AG09309 (cell line): ENCODE measurements around the gene CHIA.

Experiments used
- DNase-seq: peaks from one replicate; pipeline ENCODE4 v3.0.0-alpha.2; 2010; ENCODE audit warnings: low read depth
- H3K4me3 ChIP-seq: 2 replicates; pipeline ENCODE4 v1.5.1; 2011; ENCODE audit warnings: mild to moderate bottlenecking, low read depth, low read length, moderate library complexity; ENCODE audit not compliant: control insufficient read depth
- TF ChIP-seq, protein P1 (sequence below): IDR thresholded peaks from 2 replicates; pipeline ENCODE4 v1.5.1; 2011; ENCODE audit warnings: mild to moderate bottlenecking, low read depth, low read length, inconsistent platforms; ENCODE audit not compliant: insufficient read depth, control insufficient read depth; ENCODE audit errors: missing control alignments

Gene CHIA

DNA sequence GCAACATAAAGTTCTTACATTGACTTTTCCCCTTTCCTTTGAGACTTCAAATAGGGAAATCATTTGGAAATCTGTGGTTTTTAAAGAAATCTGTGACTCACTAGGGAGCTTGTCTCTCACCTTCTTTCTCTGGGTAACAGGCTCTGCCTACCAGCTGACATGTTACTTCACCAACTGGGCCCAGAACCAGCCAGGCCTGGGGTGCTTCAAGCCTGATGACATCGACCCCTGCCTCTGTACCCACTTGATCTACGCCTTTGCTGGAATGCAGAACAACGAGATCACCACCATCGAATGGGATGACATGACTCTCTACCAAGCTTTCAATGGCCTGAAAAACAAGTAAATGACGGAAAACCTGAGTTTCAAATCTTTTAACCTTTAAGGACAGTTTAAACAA lies 9.2 kb upstream of the CHIA start:
- no peak overlapping the region for H3K4me3 ChIP-seq
- TF ChIP-seq, protein P1, sequence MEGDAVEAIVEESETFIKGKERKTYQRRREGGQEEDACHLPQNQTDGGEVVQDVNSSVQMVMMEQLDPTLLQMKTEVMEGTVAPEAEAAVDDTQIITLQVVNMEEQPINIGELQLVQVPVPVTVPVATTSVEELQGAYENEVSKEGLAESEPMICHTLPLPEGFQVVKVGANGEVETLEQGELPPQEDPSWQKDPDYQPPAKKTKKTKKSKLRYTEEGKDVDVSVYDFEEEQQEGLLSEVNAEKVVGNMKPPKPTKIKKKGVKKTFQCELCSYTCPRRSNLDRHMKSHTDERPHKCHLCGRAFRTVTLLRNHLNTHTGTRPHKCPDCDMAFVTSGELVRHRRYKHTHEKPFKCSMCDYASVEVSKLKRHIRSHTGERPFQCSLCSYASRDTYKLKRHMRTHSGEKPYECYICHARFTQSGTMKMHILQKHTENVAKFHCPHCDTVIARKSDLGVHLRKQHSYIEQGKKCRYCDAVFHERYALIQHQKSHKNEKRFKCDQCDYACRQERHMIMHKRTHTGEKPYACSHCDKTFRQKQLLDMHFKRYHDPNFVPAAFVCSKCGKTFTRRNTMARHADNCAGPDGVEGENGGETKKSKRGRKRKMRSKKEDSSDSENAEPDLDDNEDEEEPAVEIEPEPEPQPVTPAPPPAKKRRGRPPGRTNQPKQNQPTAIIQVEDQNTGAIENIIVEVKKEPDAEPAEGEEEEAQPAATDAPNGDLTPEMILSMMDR, result no peak
- no peak for DNase-seq

DNA sequence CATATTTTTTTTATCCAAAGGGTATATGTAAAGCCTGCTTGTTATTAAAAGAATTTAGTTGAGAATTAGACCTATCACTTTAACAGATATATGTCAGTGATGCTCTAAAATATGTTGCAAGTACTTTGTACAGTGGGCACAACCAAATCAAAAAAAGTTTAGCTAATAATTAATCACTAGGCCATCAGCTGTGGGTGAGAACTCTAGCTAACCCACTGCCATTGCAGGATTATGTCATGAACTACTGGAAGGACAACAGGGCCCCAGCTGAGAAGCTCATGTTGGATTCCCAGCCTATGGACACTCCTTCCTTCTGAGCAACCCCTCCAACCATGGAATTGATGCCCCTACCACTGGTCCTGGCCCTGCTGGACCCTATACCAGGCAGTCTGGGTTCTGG lies 6.8 kb upstream of the CHIA start:
- DNase-seq, result no peak
- H3K4me3 ChIP-seq, result no peak overlapping the region
- TF ChIP-seq, protein P1, result no peak

DNA sequence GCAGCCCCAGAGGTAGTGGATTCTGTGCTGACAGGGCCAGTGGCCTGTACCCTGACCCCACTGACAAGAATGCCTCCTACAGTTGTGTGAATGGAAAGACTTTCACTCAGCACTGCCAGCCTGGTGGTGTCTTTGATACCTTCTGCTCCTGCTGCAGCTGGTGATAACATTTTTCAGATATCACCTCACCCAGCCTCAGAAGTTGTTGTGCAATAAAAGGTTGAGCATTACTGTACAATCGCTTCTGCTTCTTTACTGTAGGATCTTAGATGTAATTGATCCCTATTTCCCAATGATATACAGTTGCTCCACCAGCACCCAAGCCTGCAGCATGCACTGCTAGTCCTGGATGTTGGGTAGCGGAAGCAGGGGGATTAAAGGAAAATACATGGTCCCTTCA lies 4.8 kb upstream of the CHIA start:
- TF ChIP-seq, protein P1, result no peak
- DNase-seq, result no peak
- H3K4me3 ChIP-seq, result no peak overlapping the region

DNA sequence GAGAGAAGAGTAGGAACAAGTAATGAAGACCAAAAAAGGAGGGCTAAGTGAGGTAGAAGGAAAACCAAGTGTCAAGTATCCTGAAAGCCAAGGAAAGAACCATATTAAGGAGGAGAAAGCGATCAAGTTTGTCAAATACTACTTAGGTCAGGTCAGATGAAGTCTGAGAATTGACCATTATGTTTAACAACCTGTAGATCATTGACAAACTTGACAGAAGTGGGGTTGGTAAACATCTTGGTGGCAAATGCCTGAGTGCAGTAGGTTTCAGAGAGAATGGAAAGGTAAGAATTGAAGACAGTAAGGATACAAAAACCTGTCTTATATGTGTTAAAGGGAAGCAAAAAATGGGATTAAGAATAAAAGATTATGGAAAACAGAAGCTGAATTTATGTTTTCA lies 3.7 kb upstream of the CHIA start:
- DNase-seq, result no peak
- no peak overlapping the region for H3K4me3 ChIP-seq
- TF ChIP-seq, protein P1, result no peak

DNA sequence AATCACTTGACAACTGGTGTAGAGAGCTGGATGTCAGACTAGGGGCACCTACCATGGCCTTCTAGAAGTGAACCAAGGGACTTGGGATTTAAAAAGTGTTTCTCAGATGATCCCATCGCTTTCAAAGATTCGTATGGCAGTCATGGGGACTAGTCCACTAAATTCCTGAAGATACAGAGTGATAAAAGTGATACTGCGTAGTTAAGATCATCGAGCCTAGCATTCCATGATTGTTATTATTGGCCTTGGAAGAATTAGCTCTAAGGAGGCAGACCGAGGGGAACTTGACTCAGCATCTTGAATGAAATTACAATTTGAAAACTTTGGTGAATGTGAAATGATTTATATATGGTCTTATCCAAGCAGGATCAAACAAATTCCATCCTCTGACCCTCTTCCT lies 1.3 kb upstream of the CHIA start:
- TF ChIP-seq, protein P1, result no peak
- no peak for DNase-seq
- no peak overlapping the region for H3K4me3 ChIP-seq

DNA sequence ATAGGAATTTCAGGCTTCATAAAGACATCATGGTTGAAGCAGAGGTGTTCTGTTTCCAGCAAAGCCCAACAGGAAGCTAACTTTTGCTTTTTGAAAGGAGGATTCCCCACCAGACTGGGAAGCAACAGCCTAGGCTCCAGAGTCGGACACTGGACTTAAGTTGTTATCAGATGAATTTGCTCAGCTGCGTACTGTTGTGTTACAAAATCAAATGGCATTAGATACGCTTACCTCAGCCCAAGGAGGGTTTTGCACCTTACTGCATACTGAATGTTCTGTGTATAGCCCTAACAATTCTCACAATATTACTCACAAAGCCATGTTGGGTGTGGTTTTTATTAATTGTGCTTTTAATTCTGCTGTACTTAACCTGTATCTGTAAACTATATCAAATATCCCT lies 547 bp upstream of the CHIA start:
- DNase-seq, result no peak
- H3K4me3 ChIP-seq, result no peak overlapping the region
- TF ChIP-seq, protein P1, result no peak

DNA sequence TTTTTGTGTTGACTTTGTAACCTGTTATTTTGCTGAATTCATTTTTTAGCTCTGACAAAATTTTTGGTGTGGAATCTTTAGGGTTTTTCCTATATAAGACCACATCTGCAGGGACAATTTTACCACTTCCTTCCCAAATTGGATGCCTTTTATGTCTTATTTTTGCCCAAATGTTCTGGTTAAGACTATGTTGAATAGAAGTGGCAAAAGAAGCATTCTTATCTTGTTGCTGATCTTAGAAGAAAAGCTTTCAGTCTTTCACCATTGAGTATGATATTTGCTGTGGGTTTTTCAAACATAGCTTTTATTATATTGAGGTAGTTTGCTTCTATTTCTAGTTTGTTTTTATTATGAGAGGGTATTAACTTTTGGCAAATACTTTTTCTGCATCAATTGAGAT lies 3.7 kb downstream of the CHIA start:
- TF ChIP-seq, protein P1, result no peak
- DNase-seq, result no peak
- no peak overlapping the region for H3K4me3 ChIP-seq
